NCI-H146 treated with DMSO at 0.1 percent for 48 hours (cell line): ENCODE results near the gene ZNF823.

Experiments used
- DNase-seq: peaks from one replicate; lab custom pipeline; 2025; ENCODE audit not compliant: unreplicated experiment; lab: John Stamatoyannopoulos, UW

ZNF823 gene

DNA sequence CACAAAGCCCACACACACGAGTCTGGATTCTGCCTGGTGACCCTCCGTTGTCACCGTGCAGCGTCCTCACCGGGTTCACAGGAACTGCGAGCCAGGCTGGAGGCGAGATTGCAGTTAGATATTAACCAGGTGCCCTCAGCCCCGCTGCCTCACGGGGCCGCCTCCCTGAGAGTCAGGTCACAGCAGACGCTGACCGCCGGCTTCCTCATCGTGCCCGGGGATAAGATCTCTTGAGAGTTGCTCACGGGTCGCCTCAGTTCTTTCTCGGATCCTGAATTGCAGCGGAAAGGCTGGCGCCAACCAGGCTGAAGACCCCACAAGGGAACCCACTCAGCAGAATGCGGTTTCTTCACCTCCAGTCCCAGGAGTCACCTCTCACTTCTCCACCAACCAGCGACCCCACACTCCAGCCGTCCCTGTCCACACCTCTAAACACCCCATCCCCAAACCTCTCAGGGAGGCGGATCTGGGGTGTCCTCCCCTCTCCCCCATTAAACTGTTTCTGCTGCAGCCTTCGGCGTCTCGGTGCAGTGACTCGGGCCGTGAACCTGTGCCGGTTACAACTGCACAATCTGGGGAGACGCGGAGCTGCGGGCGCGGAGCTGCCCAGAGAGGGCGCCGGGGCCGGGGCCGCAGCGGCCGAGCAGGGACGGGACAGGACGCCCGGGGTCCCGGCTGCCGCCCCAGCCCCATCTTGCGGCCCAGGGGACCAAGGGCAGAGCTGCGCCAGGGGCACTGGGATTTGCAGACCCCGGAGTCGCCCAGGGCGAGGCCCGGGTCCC, 591 bp downstream of the ZNF823 start:
- peak; percentile 39 for DNase-seq

GRCh38 chr19:11736696-11737095, 2.0 kb downstream of the ZNF823 start:
- no peak for DNase-seq

GRCh38 chr19:11735375-11735774, 3.4 kb downstream of the ZNF823 start:
- DNase-seq: no peak

DNA sequence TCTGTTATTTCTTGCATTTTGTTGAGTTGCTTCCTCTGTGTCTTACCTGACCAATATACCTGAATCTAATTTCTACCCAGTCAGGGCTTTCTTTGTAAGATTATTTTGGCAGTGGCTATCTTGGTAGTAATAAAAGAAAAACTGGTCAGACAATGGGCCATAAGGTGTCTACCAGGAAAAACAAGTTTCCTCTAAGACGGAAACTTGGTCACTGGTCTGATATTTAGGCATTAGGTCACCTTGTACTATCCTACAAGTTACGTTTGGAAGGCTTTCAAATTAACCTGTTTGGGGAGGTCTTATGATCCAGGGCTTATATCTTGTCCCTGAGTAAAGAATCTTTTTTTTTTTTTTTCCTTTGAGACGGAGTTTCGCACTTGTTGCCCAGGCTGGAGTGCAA, 9.2 kb downstream of the ZNF823 start:
- no peak for DNase-seq

DNA sequence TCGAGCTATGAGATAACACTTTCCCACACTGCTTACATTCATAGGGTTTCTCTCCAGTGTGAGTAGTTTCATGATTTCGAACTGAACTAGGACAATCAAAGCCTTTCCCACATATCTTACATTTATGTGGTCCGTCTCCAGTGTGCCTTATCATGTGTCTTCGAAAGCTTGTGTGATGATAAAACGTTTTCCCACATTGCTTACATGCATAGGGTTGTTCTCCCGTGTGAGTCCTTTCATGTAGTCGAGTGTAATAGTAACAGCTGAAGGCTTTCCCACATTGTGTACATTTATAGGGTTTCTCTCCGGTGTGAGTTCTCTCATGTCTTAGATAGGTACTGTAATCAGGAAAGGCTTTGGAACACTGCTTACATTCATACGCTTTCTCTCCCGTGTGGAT, 16.3 kb downstream of the ZNF823 start:
- DNase-seq: no peak

DNA sequence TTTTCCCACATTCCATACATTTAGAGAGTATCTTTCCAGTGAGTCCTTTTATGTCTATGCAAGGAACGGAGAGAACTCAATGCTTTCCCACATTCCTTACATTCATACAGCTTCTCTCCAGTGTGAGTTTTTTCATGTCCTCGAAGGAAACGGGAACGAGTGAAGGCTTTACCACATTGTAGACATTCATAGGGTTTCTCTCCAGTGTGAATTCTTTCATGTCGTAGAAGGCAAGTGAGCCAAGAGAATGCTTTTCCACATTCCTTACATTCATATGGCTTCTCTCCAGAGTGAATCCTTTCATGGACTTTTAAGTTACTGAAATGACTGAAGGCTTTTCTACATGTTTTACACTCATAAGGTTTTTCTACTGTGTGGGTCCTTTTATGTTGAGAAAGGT, 17.1 kb downstream of the ZNF823 start:
- DNase-seq: no peak

DNA sequence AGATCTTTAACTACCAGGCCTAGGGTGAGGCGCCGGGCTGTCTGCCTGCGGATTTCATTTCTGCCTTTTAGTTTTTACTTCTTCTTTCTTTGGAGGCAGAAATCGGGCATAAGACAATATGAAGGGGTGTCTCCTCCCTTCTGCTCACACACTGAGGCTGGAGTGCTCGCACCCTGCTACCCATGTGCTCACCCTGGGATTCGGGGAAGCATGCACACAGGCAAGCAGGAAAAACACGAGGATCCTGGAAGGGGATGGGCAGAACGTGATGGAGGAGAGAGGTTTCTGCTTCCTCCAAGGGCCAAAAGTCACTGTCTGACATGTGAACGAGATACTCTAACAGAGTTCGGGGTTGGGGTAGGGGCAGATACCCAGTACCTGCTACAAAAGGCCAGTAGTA, 28.4 kb downstream of the ZNF823 start:
- no peak for DNase-seq

DNA sequence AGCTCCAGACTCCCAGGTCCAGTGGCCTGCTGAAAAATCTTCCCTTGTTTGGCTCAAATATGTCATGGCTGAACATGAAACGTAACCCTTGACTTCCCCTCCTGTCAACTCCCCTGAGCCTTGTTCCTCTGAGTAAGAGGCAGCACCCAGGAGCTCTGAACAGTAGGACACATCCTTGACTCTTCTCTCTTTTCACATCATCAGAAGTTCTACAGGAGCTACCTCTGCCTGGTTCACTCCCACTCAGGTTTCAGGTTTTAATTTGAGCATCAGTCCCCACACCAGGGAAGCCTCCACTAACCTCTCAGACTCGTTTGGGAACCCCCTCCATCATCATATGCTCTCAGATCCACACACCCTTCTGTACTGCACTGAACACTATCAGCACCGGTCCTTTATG, 30.3 kb downstream of the ZNF823 start:
- no peak for DNase-seq

GRCh38 chr19:11705474-11705873, 33.3 kb downstream of the ZNF823 start:
- DNase-seq: no peak

GRCh38 chr19:11704626-11705025, 34.1 kb downstream of the ZNF823 start:
- DNase-seq: no peak

DNA sequence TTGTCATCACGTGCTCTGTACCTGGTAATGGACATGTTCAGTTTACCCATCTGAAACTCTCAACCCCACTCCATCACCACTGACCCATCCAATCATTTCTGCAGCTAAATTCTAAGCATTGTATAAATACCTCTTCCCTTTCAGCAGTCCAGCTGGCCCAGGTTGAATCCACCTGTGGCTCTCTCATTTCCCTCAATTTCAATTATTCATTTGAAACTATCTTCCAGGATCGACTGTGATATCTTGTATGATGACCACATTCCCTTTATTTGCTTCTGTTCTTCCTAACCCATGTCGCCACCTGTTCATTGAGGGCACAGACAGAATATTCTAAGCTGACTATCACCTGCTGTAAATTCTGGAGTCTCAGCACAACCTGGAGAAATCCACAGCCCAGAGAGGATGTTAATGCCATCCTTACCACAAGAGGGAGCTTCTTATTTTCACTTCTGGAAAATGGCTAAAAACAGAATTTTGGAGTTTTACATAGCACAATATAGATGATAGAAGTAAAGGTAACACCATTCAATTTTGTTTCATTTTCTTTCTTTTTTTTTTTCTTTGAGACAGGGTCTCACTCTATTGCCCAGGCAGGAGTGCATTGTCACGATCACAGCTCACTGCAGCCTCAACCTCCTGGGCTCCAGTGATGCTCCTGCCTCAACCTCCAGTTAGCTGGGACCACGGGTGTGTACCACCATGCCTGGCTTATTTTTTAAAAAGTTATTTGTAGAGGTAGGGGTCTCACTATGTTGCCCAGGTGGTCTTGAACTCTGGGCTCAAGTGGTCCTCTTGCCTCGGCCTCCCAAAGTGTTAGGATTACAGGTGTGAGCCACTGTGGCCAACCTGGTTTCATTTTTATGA, 38.6 kb downstream of the ZNF823 start:
- peak; percentile 47 for DNase-seq

DNA sequence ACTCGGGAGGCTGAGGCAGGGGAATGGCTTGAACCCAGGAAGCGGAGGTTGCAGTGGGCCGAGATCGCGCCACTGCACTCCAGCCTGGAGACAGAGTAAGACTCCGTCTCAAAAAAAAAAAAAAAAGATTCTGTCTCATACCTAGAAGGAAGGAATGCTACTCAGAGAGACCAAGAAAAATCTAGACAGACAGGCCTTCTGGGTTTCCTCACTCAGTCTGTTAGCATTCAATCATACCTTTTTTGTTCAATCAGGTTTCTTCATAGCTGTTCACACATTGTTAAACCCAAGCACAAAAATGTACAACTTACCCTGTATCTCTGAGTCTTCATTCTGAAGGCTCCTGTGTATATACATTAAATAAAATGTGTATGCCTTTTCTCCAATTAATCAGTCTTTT, 40.5 kb downstream of the ZNF823 start:
- DNase-seq: no peak

DNA sequence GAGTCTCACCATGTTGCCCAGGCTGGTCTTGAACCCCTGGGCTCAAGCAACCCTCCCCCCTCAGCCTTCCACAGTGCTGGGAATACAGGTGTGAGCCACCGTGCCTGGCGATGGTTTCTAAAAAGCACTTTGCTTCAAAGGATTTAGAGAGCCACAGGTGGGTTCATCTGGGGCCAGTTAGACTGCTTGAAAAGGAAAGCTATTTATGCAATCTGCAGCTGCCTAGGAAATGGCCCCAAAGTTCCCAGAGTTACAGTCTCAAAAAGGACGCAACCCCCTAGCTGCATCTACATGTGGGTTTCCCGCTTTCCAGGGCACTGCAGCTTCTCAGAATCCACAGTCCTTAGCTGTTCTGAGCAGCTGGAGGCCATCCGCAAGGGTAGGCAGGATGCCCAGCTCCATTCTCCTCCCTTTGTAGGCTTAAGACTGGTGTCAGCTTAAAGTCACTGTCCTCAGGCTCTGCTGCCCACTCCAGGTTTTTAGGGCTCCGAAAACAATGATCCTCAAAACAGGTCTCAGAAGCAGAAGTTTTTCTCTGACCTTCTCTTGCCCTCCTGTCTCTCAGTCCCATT, 41.4 kb downstream of the ZNF823 start:
- no peak for DNase-seq

DNA sequence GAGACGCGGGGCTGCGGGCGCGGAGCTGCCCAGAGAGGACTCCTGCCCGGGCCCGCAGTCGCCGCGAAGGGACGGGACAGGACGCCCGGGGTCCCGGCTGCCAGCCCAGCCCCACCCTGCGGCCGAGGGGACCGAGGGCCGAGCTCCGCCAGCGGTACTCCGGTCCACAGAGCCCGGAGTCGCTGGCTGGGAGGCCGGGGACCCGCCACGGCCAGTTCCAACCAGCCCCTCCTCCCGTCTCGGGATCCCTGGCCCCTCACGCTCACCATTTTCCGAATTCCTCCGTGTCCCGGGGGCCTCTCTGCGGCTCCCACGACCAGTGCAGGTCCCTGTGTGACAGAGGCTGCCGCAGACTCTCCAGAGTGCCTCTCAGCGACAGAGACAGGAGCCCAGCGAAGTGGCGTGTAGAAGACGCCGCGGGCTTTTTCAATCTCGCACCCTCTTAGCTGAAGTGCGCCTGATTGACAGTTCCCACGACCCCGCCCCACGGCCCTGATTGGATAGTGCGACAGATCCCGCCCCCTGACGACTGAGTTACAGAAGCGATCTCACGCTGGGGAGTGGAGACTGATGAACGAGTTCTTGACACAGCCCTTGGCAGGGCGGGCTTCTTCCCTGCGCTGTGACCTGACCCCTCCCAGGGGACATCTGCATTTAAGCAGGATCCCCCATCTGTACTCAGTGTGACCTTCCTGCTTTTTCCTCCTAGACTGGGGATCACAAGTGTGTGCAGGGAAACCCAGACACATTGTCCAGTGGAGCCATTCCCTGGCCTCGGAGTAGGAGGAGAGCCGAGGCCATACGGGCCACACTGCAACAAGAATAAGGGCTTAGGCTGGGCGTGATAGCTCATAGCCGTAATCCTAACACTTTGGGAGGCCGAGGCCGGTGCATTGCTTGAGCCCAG, 44.0 kb downstream of the ZNF823 start:
- DNase-seq: peak; percentile 96

DNA sequence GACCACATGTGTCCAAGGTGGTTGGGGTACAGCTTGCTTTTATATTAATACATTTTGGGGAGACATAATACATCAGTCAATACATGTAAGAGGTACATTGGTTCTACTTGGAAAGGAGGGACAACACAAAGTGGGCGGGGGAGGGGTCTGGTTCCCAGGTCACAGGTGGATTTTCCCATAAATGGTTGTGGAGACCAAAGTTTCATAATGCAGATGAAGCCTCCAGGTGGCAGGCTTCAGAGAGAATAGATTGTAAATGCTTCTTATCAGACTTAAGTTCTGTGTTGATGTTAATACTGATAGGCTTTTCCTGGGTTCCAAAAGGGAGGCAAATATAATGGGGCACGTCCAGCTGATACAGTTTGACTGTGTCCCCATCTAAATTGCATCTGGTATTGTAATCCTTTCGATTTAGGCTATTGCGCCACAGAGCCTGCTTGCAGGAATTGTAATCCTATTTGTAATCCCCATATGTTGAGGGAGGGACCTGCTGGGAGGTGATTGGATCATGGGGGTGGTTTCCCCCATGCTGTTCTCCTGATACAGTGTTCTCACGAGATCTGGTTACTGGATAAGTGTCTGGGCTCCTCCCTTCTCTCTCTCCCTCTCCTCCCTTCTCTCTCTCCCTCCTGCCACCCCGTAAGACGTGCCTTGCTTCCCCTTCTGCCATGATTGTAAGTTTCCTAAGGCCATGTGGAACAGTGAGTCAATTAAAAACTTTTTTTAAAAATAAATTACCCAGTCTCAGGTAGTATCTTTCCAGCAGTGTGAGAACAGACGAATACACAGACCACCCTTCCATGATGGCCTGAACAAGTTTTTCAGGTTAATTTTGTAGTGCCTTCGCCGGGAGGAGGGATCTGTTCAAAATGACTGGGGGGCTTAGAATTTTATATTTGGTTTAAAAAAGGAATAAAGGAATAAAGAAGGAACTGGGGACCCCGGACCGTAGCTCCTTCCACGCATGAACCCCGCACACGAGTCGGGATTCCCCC, 44.9 kb downstream of the ZNF823 start:
- peak; percentile 64 for DNase-seq

- DNase-seq: no peak
Observed at GRCh38 chr19:11692127-11692790, 46.5 kb downstream of the ZNF823 start.

DNA sequence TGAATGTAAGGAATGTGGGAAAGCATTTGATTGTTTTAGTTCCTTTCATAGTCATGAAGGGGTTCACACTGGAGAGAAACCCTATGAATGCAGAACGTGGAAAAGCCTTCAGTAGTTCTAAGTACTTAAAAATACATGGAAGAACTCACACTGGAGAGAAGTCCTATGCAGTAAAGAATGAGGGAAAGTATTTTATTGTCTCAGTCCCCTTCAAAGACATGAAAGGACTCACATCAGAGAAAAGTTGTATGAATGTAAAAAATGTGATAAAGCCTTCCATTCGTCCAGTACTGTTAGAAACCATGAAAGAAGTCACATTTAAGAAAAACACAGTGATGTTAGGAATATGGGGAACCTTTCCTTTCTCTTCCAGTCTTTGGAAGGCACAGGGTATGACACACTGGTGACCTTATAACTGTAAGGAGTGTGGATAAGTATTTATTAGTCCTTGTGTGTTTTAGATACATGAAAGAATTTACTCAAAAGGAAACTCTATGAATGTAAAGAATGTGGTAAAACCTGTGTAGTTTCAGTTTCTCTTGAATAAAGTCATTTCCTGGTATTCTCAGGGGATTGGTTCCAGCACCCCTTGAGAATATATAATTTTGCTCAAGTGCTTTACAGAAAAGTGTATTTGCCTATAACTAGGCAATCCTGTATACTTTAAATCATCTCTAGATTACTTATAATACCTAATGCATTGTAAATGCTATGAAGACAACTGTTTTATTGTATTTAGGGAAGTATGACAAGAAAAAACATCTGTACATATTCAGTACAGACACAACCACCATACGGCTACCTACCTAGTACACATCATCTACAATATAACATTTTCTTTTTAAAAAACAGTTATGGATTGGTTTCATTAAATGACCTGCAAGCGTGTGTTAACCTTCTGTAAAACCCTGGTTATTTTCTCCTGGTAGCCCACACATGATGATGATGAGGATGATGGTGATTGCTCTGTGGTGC, 52.8 kb downstream of the ZNF823 start:
- DNase-seq: no peak
